Activated naive CD8-positive, alpha-beta T cell treated with anti-CD3 and anti-CD28 coated beads, Interleukin-2, amount 10 ng/mL, durations not matched to agents 7 days and 5 days (primary cell): ENCODE data around the gene OR5A1. TPM values are rescaled to one million over a fixed set of nuclear protein-coding genes. Genes with fewer than 3 reads are reported as not detected.

Experiments used
- ATAC-seq: fragments of 150-1000 bp; cut with Tn5 transposase; one replicate; pipeline ENCODE4 v1.10.0; 2021; ENCODE audit warnings: low read depth, moderate library complexity
- POLR2A ChIA-PET: fragments of 350-600 bp; sonication (Branson Sonifier 250); formaldehyde crosslinking; loops from one replicate; lab custom pipeline; 2021; ENCODE audit warnings: antibody characterized with exemption; lab: Charles Lee
- DNase-seq: peaks from one replicate; pipeline ENCODE4 v3.0.0; 2021
- H3K27ac Mint-ChIP-seq: one replicate; pipeline ENCODE4 v1.8.0; 2022; ENCODE audit warnings: mild to moderate bottlenecking, mixed read lengths
- H3K27me3 Mint-ChIP-seq: one replicate; pipeline ENCODE4 v1.8.0; 2022; ENCODE audit warnings: mild to moderate bottlenecking, moderate library complexity, mixed read lengths
- H3K36me3 Mint-ChIP-seq: one replicate; pipeline ENCODE4 v1.8.0; 2021; ENCODE audit warnings: mild to moderate bottlenecking, mixed read lengths
- H3K4me1 Mint-ChIP-seq: one replicate; pipeline ENCODE4 v1.8.0; 2021; ENCODE audit warnings: mixed read lengths
- H3K4me3 Mint-ChIP-seq: one replicate; pipeline ENCODE4 v1.8.0; 2022; ENCODE audit warnings: mild to moderate bottlenecking, moderate library complexity, mixed read lengths
- H3K9me3 Mint-ChIP-seq: one replicate; pipeline ENCODE4 v1.8.0; 2021; ENCODE audit warnings: mixed read lengths
- total RNA-seq, 2 experiments: library from RNA; stranded (reverse); gene quantifications; one replicate each; pipeline ENCODE4 v1.2.3, GENCODE V29; 2021

The OR5A1 gene
- not detected for total RNA-seq

GRCh38 chr11:59436169-59436568 is at the start of gene OR5A1:
TSS of gene OR5A1 (plus strand) at chr11:59436469. CDS start at chr11:59443169, 6,700 bp downstream.
- ATAC-seq = no peak
- no peaks in the 10 kb centered on the region for H3K4me1 Mint-ChIP-seq
- H3K4me3 Mint-ChIP-seq = no peak within 1 kb of the TSS
- H3K36me3 Mint-ChIP-seq = no peaks in the 10 kb centered on the region
- peaks cover 27% of the 10 kb centered on the region for H3K27me3 Mint-ChIP-seq
- no peaks in the 10 kb centered on the region for H3K9me3 Mint-ChIP-seq
- no peak within 1 kb of the TSS for H3K27ac Mint-ChIP-seq
- DNase-seq = no peak
- POLR2A ChIA-PET = no interaction called here

- H3K4me1 Mint-ChIP-seq = no peaks in the 10 kb centered on the region
- POLR2A ChIA-PET = no interaction called here
- no peaks in the 10 kb centered on the region for H3K27me3 Mint-ChIP-seq
- no peaks in the 10 kb centered on the region for H3K36me3 Mint-ChIP-seq
- H3K27ac Mint-ChIP-seq = no peak overlapping the region
- ATAC-seq = no peak
- no peak for DNase-seq
- H3K4me3 Mint-ChIP-seq = no peak overlapping the region
- peaks cover 1% of the 10 kb centered on the region for H3K9me3 Mint-ChIP-seq
Observed at GRCh38 chr11:59394186-59394585, 42.1 kb upstream of the OR5A1 start.

- no peaks in the 10 kb centered on the region for H3K36me3 Mint-ChIP-seq
- no peak for DNase-seq
- H3K4me1 Mint-ChIP-seq = no peaks in the 10 kb centered on the region
- H3K27ac Mint-ChIP-seq = no peak overlapping the region
- no peak for ATAC-seq
- no peak overlapping the region for H3K4me3 Mint-ChIP-seq
- H3K9me3 Mint-ChIP-seq = peaks cover 13% of the 10 kb centered on the region
- H3K27me3 Mint-ChIP-seq = no peaks in the 10 kb centered on the region
- POLR2A ChIA-PET = no interaction called here
Observed at GRCh38 chr11:59400461-59401261, 35.6 kb upstream of the OR5A1 start.

- no peaks in the 10 kb centered on the region for H3K27me3 Mint-ChIP-seq
- no peak for ATAC-seq
- H3K4me3 Mint-ChIP-seq = no peak overlapping the region
- no peaks in the 10 kb centered on the region for H3K36me3 Mint-ChIP-seq
- POLR2A ChIA-PET = no interaction called here
- no peak for DNase-seq
- H3K27ac Mint-ChIP-seq = no peak overlapping the region
- H3K4me1 Mint-ChIP-seq = no peaks in the 10 kb centered on the region
- peaks cover 15% of the 10 kb centered on the region for H3K9me3 Mint-ChIP-seq
Observed at GRCh38 chr11:59401262-59401552, 35.1 kb upstream of the OR5A1 start.

GRCh38 chr11:59403546-59403945 is 32.7 kb upstream of the OR5A1 start:
- Mint-ChIP-seq H3K9me3 (peaks cover 19% of the 10 kb centered on the region), H3K27ac (no peak overlapping the region), H3K4me3 (no peak overlapping the region), H3K4me1 (no peaks in the 10 kb centered on the region), H3K36me3 (no peaks in the 10 kb centered on the region), H3K27me3 (no peaks in the 10 kb centered on the region)
- DNase-seq (no peak), ATAC-seq (no peak)
- POLR2A ChIA-PET = no interaction called here

GRCh38 chr11:59413646-59414045 is 22.6 kb upstream of the OR5A1 start:
- H3K27me3 Mint-ChIP-seq = peaks cover 4% of the 10 kb centered on the region
- H3K4me3 Mint-ChIP-seq = no peak overlapping the region
- POLR2A ChIA-PET = no interaction called here
- H3K36me3 Mint-ChIP-seq = no peaks in the 10 kb centered on the region
- ATAC-seq (no peak), DNase-seq (no peak)
- H3K9me3 Mint-ChIP-seq = peaks cover 5% of the 10 kb centered on the region
- peaks cover 7% of the 10 kb centered on the region for H3K4me1 Mint-ChIP-seq
- no peak overlapping the region for H3K27ac Mint-ChIP-seq

- DNase-seq (no peak), ATAC-seq (no peak)
- Mint-ChIP-seq H3K36me3 (no peaks in the 10 kb centered on the region), H3K9me3 (peaks cover 2% of the 10 kb centered on the region), H3K27ac (no peak overlapping the region), H3K27me3 (peaks cover 4% of the 10 kb centered on the region), H3K4me1 (peaks cover 7% of the 10 kb centered on the region), H3K4me3 (no peak overlapping the region)
- POLR2A ChIA-PET = no interaction called here
Observed at GRCh38 chr11:59415111-59415510, 21.2 kb upstream of the OR5A1 start.

- Mint-ChIP-seq H3K36me3 (no peaks in the 10 kb centered on the region), H3K4me1 (peaks cover 7% of the 10 kb centered on the region), H3K27ac (no peak overlapping the region), H3K27me3 (peaks cover 4% of the 10 kb centered on the region), H3K4me3 (no peak overlapping the region), H3K9me3 (peaks cover 2% of the 10 kb centered on the region)
- no peak for ATAC-seq
- POLR2A ChIA-PET = no interaction called here
- no peak for DNase-seq
Observed at GRCh38 chr11:59416613-59417012, 19.7 kb upstream of the OR5A1 start.

GRCh38 chr11:59417023-59417422 is 19.2 kb upstream of the OR5A1 start:
- ATAC-seq (no peak), DNase-seq (no peak)
- Mint-ChIP-seq H3K4me3 (no peak overlapping the region), H3K4me1 (peaks cover 7% of the 10 kb centered on the region), H3K36me3 (no peaks in the 10 kb centered on the region), H3K9me3 (peaks cover 2% of the 10 kb centered on the region), H3K27ac (peak overlapping the region; percentile 1), H3K27me3 (peaks cover 4% of the 10 kb centered on the region)
- POLR2A ChIA-PET = no interaction called here

- POLR2A ChIA-PET = no interaction called here
- Mint-ChIP-seq H3K27me3 (peaks cover 4% of the 10 kb centered on the region), H3K36me3 (no peaks in the 10 kb centered on the region), H3K27ac (no peak overlapping the region), H3K9me3 (no peaks in the 10 kb centered on the region), H3K4me3 (no peak overlapping the region), H3K4me1 (peaks cover 14% of the 10 kb centered on the region)
- DNase-seq (no peak), ATAC-seq (no peak)
Observed at GRCh38 chr11:59418156-59418555, 18.1 kb upstream of the OR5A1 start.

- Mint-ChIP-seq H3K4me1 (peaks cover 6% of the 10 kb centered on the region), H3K4me3 (no peak overlapping the region), H3K27me3 (no peaks in the 10 kb centered on the region), H3K9me3 (no peaks in the 10 kb centered on the region), H3K27ac (no peak overlapping the region), H3K36me3 (no peaks in the 10 kb centered on the region)
- ATAC-seq (no peak), DNase-seq (no peak)
- POLR2A ChIA-PET = no interaction called here
Observed at GRCh38 chr11:59423835-59424234, 12.4 kb upstream of the OR5A1 start.

- peaks cover 6% of the 10 kb centered on the region for H3K4me1 Mint-ChIP-seq
- H3K9me3 Mint-ChIP-seq = no peaks in the 10 kb centered on the region
- POLR2A ChIA-PET = no interaction called here
- no peak overlapping the region for H3K27ac Mint-ChIP-seq
- H3K4me3 Mint-ChIP-seq = no peak overlapping the region
- H3K36me3 Mint-ChIP-seq = no peaks in the 10 kb centered on the region
- no peak for DNase-seq
- no peak for ATAC-seq
- no peaks in the 10 kb centered on the region for H3K27me3 Mint-ChIP-seq
Observed at GRCh38 chr11:59425131-59425530, 11.1 kb upstream of the OR5A1 start.

GRCh38 chr11:59426361-59427067 is 9.8 kb upstream of the OR5A1 start, which contains the start of gene OR5A2:
TSS of gene OR5A2 (minus strand) at chr11:59426413. CDS start at chr11:59422953, 3,460 bp downstream.
- H3K27me3 Mint-ChIP-seq = peaks cover 4% of the 10 kb centered on the region
- peaks cover 6% of the 10 kb centered on the region for H3K4me1 Mint-ChIP-seq
- no peaks in the 10 kb centered on the region for H3K9me3 Mint-ChIP-seq
- H3K27ac Mint-ChIP-seq = no peak within 1 kb of the TSS
- POLR2A ChIA-PET = no interaction called here
- no peaks in the 10 kb centered on the region for H3K36me3 Mint-ChIP-seq
- H3K4me3 Mint-ChIP-seq = no peak within 1 kb of the TSS
- DNase-seq (no peak), ATAC-seq (no peak)

- POLR2A ChIA-PET = no interaction called here
- peaks cover 6% of the 10 kb centered on the region for H3K4me1 Mint-ChIP-seq
- DNase-seq = no peak
- no peak for ATAC-seq
- no peak overlapping the region for H3K4me3 Mint-ChIP-seq
- no peaks in the 10 kb centered on the region for H3K36me3 Mint-ChIP-seq
- no peaks in the 10 kb centered on the region for H3K9me3 Mint-ChIP-seq
- H3K27ac Mint-ChIP-seq = no peak overlapping the region
- H3K27me3 Mint-ChIP-seq = peaks cover 5% of the 10 kb centered on the region
Observed at GRCh38 chr11:59427068-59427382, 9.2 kb upstream of the OR5A1 start.
